Measurements from ENCODE around the gene VAMP8.
"Not testable (repeated sequence)": the region's sequence is repeated elsewhere in the genome, so short reads cannot be mapped to it uniquely, and the experiment has no call there.

The VAMP8 gene

GRCh38 chr2:85547859-85548607, 29.4 kb upstream of the VAMP8 start:
- DNase-seq, result no peak

GRCh38 chr2:85548608-85548900, 28.8 kb upstream of the VAMP8 start:
- no peak for DNase-seq

DNA sequence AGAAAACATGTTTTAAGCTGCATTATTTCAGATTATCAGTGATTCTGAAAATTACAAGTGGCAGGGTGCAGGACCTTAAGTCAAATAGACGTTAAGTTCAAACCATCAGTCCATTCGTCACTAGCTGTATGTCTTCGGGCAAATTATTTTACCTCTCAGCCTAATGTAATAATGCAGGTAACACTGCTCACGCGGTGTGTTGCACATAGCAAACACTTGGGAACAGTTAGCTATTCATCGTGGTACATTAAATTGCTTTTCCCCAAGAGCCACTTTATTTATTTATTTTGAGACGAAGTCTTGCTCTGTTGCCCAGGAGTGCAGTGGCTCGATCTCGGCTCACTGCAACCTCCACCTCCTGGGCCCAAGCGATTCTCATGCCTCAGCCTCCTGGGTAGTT, 28.3 kb upstream of the VAMP8 start:
- no peak for DNase-seq

- DNase-seq, result no peak
Measured at GRCh38 chr2:85549826-85550225, 27.6 kb upstream of the VAMP8 start.

DNA sequence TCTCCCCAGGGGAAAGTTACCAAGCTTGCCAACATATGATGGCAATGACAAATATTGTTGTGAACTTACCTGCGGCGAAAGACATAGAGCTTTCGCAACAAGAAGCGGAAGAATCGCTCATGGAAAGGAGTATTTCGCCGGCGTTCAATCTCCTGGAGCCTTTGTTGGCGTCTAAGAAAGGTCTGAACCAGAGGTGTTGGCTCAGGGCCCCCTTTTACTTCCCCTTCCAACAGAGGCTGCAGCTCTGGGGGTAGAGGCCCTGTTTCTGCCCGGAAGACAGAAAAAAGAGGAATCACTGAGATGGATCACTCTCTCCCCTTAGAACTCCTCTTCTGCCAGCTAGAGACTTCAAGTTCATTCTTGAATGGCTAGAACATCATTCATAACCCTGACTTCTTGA, 26.9 kb upstream of the VAMP8 start:
- no peak for DNase-seq

DNA sequence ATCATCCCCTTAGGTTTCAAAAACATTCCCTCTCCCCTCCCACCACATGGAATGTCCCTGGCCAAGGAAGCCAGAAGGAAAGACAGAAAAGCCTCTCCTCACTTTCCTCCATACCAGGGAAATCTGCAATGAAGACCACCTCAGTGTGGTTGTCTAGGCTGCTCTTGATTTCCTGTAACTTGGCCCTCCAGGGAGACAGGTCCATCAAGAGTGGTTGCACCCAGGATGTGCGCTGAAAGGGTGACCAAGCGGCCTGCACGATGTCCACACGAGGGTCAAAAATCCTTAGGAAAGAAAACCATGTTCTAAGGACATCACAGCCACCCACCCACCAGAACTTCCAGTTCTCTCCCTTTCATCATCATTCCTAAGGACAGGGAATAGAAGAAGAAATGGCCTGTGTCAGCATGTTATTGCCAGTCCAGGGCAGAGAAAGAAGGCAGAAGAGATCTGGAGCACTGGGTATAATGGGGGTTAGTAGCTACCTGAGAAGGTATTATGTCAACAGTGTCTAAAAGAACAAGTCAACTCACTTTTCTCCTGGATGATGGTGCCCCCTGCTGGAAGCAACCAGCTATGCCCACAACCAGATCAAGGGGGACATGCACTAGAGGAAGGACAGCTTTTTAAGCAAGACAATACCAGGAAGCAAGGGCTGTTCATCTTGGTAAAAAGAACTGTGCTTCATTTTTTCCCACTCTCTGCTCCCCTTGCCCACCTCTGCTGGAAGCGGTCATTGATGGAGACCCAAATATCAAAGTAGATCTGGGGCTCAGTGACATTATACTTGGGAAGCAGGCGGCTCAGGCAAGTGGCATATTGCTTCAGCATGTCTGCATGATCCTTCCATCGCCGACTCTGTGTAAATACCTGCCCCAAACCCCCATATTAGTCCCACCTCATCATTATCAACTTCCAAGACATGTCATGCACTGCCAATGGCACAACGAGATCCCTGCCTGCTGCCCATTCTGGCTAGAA, 25.4 kb upstream of the VAMP8 start:
- DNase-seq, result peak; percentile 90

- DNase-seq, result no peak
Measured at GRCh38 chr2:85553184-85553583, 24.2 kb upstream of the VAMP8 start.

- no peak for DNase-seq
Measured at GRCh38 chr2:85554980-85555612, 22.3 kb upstream of the VAMP8 start.

DNA sequence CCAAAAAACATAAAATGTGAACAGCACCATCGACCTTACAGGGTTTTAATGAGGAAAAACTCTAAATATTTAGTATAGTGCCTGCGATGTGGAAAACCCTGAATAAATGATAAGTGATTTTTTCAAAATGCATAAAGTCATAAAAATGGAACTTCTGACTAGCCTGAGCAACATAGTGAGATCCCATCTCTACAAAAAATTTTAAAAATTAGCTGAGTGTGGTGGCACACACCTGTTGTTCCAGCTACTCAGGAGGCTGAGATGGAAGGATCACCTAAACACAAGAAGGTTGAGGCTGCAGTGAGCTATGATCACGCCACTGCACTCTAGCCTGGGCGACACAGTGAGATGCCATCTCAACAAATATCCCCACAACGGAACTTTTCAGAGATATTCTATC, 20.3 kb upstream of the VAMP8 start:
- no peak for DNase-seq

- no peak for DNase-seq
Measured at GRCh38 chr2:85558160-85558559, 19.2 kb upstream of the VAMP8 start.

GRCh38 chr2:85560403-85560726, 17.0 kb upstream of the VAMP8 start:
- DNase-seq, result not testable (repeated sequence)

- no peak for DNase-seq
Measured at GRCh38 chr2:85560812-85561279, 16.5 kb upstream of the VAMP8 start.

DNA sequence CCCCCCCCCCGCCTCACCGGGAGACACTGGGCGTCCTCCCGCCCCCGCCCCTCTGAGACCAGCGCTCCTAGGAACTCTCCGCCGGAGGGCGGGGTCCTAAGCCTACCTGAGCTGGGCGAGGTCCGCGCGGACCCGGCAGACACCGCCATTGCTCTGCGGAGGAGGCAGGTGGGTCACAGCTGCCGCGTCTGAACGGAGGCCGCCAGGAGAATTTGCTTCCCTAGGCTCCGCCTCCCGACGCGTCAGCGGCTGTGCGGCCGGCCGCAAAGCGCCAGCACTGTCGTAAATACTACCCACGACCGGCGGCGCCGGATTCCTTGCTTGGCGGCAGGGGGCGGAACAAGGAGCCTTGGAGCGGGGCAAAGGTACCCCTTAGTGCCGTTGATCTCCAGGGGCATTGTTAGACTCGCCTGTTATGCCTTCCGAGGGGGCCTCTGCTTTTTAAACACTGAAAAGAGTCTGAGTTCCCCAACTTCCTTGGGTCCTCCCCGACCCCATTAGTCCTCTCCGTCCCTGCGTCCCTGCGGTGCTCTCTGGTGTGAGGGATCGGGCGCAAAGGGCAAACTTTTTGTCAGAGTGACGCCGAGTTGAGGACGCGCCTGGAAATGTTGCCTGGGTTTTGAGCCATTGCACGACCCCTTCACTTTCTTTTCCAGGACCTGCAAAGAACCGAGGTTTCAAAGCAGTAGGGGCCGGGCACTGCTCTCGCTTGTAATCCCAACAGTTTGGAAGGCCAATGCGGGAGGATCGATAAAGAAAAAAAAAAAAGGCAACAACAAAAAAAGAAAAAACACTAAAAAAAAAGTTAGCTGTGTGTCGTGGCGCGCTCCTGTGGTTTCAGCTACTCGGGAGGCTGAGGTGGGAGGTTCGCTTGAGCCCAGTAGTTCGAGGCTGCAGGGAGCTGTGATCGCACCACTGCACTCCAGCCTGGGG, 15.8 kb upstream of the VAMP8 start, which contains the start of gene GGCX:
TSS of gene GGCX (minus strand) at position 214 of the 933 bp plus-strand sequence. CDS start at position 149, 65 bp downstream.
- peak; percentile 95 for DNase-seq

DNA sequence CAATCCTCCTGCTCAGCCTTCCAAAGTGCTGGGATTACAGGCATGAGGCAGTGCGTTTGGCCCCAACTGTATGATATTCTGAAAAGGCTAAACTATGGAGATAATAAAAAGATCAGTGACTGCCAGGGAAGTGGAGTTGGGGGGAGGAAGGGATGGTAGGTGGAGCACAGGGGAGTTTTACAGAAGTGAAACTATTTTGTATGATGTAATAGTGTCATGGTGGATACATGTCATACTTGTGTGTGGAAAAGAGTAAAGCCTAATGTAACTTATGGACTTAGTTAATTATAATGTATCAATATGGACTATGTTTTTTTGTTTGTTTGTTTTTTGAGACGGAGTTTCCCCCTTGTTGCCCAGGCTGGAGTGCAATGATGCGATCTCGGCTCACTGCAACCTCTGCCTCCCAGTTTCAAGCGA, 13.2 kb upstream of the VAMP8 start:
- no peak for DNase-seq

- no peak for DNase-seq
Measured at GRCh38 chr2:85566265-85566664, 11.1 kb upstream of the VAMP8 start.

- DNase-seq, result no peak
Measured at GRCh38 chr2:85575739-85576138, 1.6 kb upstream of the VAMP8 start.

GRCh38 chr2:85577063-85577385, 362 bp upstream of the VAMP8 start:
- no peak for DNase-seq

DNA sequence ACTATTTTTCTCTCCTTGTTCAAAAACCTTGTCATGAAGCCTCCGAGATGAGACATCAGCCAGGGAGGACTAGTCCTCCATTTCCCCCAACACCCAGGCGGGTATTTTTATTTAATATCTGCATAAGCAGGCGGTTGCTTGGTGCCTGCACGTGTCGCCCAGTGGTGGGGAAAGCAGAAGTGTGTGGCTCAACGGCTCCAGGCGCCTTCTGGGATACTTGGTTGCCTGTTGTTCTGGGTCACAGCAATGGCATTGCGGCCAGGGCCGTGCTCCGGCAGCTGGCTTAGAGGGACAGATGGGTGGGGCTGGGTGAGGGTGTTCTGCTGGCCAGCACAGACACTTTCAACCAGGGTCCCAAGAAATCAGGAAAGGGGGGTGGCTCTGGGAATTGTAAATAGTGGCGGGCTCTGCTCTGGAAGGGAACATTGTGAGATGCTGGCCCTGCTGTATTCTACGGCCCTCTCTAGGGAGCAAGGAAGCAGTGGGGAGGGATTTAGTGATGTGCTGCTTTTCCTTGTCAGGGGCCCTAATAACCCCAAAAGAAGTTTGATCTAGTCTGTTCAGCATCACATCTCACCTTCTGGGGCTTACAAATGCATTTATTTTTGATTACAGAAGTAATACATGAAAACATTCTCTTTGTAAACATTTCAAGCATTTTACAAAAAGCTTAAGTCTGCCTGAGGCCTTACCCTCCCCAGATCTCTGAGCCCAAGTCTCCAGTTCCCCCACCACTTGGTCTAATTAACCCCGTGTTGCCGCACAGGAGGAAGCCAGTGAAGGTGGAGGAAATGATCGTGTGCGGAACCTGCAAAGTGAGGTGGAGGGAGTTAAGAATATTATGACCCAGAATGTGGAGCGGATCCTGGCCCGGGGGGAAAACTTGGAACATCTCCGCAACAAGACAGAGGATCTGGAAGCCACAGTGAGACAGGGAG, 1.1 kb downstream of the VAMP8 start:
- DNase-seq, result no peak

- no peak for DNase-seq
Measured at GRCh38 chr2:85579266-85579935, 2.0 kb downstream of the VAMP8 start.

DNA sequence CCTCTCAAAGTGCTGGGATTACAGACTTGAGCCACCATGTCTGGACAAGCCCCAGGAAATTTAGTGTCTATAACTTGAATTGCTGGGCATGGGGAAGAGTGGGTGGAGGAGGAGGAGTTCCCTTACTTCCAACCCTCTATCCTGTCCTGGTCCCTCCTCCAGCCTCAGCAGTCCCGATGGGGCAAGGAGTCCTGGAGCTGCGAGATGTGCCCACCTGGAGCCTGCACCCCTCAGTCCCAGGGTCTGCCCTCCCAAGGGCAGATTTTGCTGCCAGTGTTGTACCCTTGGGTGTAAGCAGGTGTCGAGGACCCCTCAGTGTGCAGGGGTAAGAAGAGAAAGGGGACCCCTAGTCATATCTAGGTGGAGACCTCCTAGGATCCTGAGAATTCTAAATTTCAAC, 2.8 kb downstream of the VAMP8 start:
- no peak for DNase-seq

DNA sequence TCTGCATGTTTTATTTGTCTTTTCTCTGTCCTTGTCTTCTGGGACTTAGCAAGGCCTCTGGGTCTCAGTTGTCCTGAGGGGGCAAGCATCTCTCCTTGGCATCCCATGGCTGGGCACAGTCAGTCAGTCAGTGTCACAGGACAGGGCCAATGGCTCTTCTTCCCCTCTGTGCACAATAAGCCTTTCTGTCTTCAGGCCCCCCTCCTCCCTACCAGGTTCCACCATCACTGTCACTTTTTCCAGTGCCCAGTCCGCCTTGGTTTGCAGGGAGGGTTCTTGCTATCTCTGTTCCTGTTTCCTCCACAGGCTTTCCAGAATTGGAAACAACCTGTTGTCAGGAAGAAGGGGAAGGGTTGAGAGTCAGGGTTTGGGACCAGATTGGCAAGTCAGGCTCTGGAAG, 5.1 kb downstream of the VAMP8 start:
- DNase-seq, result no peak
